Myocyte (in vitro differentiated cells): ENCODE data around the gene PPM1G. TPM values are rescaled to one million over a fixed set of nuclear protein-coding genes. Genes with fewer than 3 reads are reported as not detected.
A peak's percentile ranks its signal among the peaks of the same experiment; 100 is the strongest.

Experiments
- DNase-seq: peaks from one replicate; pipeline ENCODE4 v3.0.0-alpha.2; 2012; ENCODE audit warnings: low read depth
- total RNA-seq: library from RNA; depleted of rRNA; stranded (reverse); fragments of >200 nt; gene quantifications from 2 replicates; pipeline ENCODE4 v1.2.3, GENCODE V29; 2014

Gene PPM1G
- total RNA-seq, 1 donor from 2014 or later = 72.4 TPM

GRCh38 chr2:27412419-27413152, 3.2 kb upstream of the PPM1G start:
- DNase-seq = no peak

GRCh38 chr2:27408601-27409320, 630 bp downstream of the PPM1G start:
- peak; percentile 22 for DNase-seq

GRCh38 chr2:27407798-27408491, 1.4 kb downstream of the PPM1G start:
- peak; percentile 44 for DNase-seq

GRCh38 chr2:27400348-27401135, 8.8 kb downstream of the PPM1G start:
- peak; percentile 91 for DNase-seq

- no peak for DNase-seq
These were observed 10.4 kb downstream of the PPM1G start for GRCh38 chr2:27398962-27399361.

GRCh38 chr2:27393225-27393624, 16.2 kb downstream of the PPM1G start:
- DNase-seq = no peak

- no peak for DNase-seq
These were observed 18.3 kb downstream of the PPM1G start for GRCh38 chr2:27390822-27391679.

- no peak for DNase-seq
These were observed 27.7 kb downstream of the PPM1G start for GRCh38 chr2:27381577-27382181.

- DNase-seq = peak; percentile 98
These were observed 28.5 kb downstream of the PPM1G start, which contains the start of gene ZNF513 for GRCh38 chr2:27380626-27381545. TSS of gene ZNF513 (minus strand) at chr2:27380734. CDS start at chr2:27380526, 208 bp downstream.

- DNase-seq = peak; percentile 60
These were observed 29.4 kb downstream of the PPM1G start for GRCh38 chr2:27379836-27380625.

GRCh38 chr2:27379383-27379835, 30.0 kb downstream of the PPM1G start:
- DNase-seq = no peak

GRCh38 chr2:27378809-27379290, 30.5 kb downstream of the PPM1G start:
- no peak for DNase-seq

- peak; percentile 57 for DNase-seq
These were observed 31.1 kb downstream of the PPM1G start for GRCh38 chr2:27378096-27378808.

- DNase-seq = no peak
These were observed 31.7 kb downstream of the PPM1G start for GRCh38 chr2:27377618-27378095.

GRCh38 chr2:27376866-27377617, 32.3 kb downstream of the PPM1G start:
- DNase-seq = no peak
